K562 (cell line): ENCODE measurements around the gene ERC2.

Source experiments
- FOS ChIP-seq: IDR thresholded peaks from 3 replicates; pipeline ENCODE4 v1.6.1; 2011; ENCODE audit not compliant: insufficient read length; ENCODE audit errors: extremely low read depth
- JUND ChIP-seq, 2 experiments: IDR thresholded peaks; 2 replicates in 1 of 2; 3 replicates in 1 of 2; pipeline ENCODE4 v1.6.1; 2011; ENCODE audit warnings: borderline replicate concordance in 2 of 2, low read depth in 2 of 2, low read length in 2 of 2, improper control_type of control experiment in 1 of 2, missing biosample characterization in 1 of 2, missing genetic modification characterization in 1 of 2, missing genetic modification reagents in 1 of 2
- NRF1 ChIP-seq, 2 experiments: fragments of 450-650 bp; IDR thresholded peaks in 1 of 2; conservative IDR thresholded peaks in 1 of 2; 2 replicates each; pipeline ENCODE4 v1.6.1; 2014; ENCODE audit warnings: mild to moderate bottlenecking in 2 of 2
- POLR2AphosphoS5 ChIP-seq: IDR thresholded peaks from 2 replicates; pipeline ENCODE4 v1.6.1; 2011; ENCODE audit warnings: mild to moderate bottlenecking, low read depth, low read length, moderate library complexity; ENCODE audit not compliant: control insufficient read depth, insufficient read depth
- RBM39 ChIP-seq: fragments of 200-400 bp; formaldehyde crosslinking; optimal IDR thresholded peaks from 2 replicates; pipeline ENCODE3; 2018; ENCODE audit warnings: low read depth, low read length
- SMC3 ChIP-seq: conservative IDR thresholded peaks from 2 replicates; pipeline ENCODE4 v1.6.1; 2011; ENCODE audit warnings: low read depth, low read length, improper control_type of control experiment; ENCODE audit not compliant: insufficient read depth
- SRSF1 ChIP-seq: fragments of 200-400 bp; formaldehyde crosslinking; IDR thresholded peaks from 2 replicates; pipeline ENCODE4 v1.6.1; 2017; ENCODE audit warnings: mild to moderate bottlenecking, low read depth, low read length, moderate library complexity
- SUPT5H ChIP-seq: fragments of 450-650 bp; IDR thresholded peaks from 2 replicates; pipeline ENCODE4 v1.6.1; 2016
- ZNF3 ChIP-seq: fragments of 250-450 bp; sonication (Bioruptor Pico); IDR thresholded peaks from 2 replicates; pipeline ENCODE4 v1.5.0; 2021; ENCODE audit warnings: mild to moderate bottlenecking, moderate library complexity
- ZNF324 ChIP-seq: fragments of 250-450 bp; sonication (Bioruptor Pico); IDR thresholded peaks from 2 replicates; pipeline ENCODE4 v1.4.0; 2020; ENCODE audit warnings: mild to moderate bottlenecking
- ZNF551 ChIP-seq: fragments of 250-450 bp; sonication (Bioruptor Pico); IDR thresholded peaks from 2 replicates; pipeline ENCODE4 v1.5.0; 2021; ENCODE audit warnings: mild to moderate bottlenecking, moderate library complexity
- TF ChIP-seq, protein P1 (sequence below): fragments of 450-650 bp; IDR thresholded peaks from 2 replicates; pipeline ENCODE4 v1.6.1; 2016; ENCODE audit warnings: missing biosample characterization, missing genetic modification characterization

DNA sequence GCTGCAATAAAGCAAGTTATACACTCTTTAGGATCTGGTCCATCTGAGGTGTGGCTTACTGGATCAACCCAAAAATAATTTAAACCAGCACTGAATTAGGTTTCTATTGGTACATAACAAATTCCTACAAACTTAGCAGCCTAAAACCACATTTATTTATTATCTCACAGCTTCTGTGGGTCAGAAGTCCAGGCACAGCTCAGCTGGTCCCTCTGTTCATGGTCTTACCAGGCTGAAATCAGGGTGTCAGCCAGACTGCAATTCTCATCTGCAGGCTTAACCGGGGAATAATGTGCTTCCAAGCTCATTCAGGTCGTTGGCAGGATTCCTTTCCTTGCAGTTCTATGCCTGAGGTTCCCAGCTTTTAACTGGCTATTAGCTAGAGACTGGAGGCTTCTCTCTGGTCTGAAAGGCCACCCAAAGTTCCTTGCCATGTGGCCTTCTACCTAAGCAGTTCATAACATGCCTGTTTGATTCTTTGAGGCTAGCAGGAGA lies 503.7 kb downstream of the ERC2 start:
- no peak for TF ChIP-seq ZNF3 (CRISPR knock-in tag)
- TF ChIP-seq SMC3 = no peak
- TF ChIP-seq JUND (IDR thresholded peaks at IDR 0.05; ENCODE audit: borderline replicate concordance, low read depth, low read length) = no peak
- TF ChIP-seq JUND (tag; IDR thresholded peaks at IDR 0.05; ENCODE audit: borderline replicate concordance, low read depth, low read length) = no peak
- no peak for TF ChIP-seq ZNF324
- no peak for TF ChIP-seq POLR2AphosphoS5
- TF ChIP-seq ZNF551 (CRISPR knock-in tag) = no peak
- no peak for TF ChIP-seq RBM39
- no peak for TF ChIP-seq FOS
- no peak for TF ChIP-seq SRSF1
- no peak for TF ChIP-seq SUPT5H
- no peak for TF ChIP-seq NRF1 (conservative IDR thresholded peaks at IDR 0.05 in 1 of 2, IDR thresholded peaks at IDR 0.05 in 1 of 2)
- TF ChIP-seq, protein P1, sequence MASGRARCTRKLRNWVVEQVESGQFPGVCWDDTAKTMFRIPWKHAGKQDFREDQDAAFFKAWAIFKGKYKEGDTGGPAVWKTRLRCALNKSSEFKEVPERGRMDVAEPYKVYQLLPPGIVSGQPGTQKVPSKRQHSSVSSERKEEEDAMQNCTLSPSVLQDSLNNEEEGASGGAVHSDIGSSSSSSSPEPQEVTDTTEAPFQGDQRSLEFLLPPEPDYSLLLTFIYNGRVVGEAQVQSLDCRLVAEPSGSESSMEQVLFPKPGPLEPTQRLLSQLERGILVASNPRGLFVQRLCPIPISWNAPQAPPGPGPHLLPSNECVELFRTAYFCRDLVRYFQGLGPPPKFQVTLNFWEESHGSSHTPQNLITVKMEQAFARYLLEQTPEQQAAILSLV (tag) = no peak
